Esophagus muscularis mucosa (tissue), 4 donors: ENCODE measurements around the gene RARG. TPM values are rescaled to one million over a fixed set of nuclear protein-coding genes. Genes with fewer than 3 reads are reported as not detected.

Experiments
- DNase-seq: peaks from one replicate; pipeline ENCODE4 v3.0.0-alpha.2; 2017; ENCODE audit errors: extremely low spot score
- H3K27ac ChIP-seq, 4 donors: fragments of 200-600 bp; sonication (generic); replicated peaks in 1 of 4; 1 replicate in 3 of 4; 2 replicates in 1 of 4; pipeline ENCODE4 v1.5.1; 2016 to 2019; ENCODE audit warnings: mild to moderate bottlenecking in 1 of 4
- H3K27me3 ChIP-seq, 4 donors: fragments of 200-600 bp; sonication (generic); one replicate each; pipeline versions ENCODE4 v1.5.1 to v1.6.0; 2016 to 2019
- H3K36me3 ChIP-seq, 4 donors: fragments of 200-600 bp; sonication (generic); one replicate each; pipeline ENCODE4 v1.5.1; 2016 to 2019
- H3K4me1 ChIP-seq, 4 donors: fragments of 200-600 bp; sonication (generic); one replicate each; pipeline ENCODE4 v1.5.1; 2016 to 2019
- H3K4me3 ChIP-seq, 4 donors: fragments of 200-600 bp; sonication (generic); 1 replicate in 2 of 4; 2 replicates in 2 of 4; pipeline ENCODE4 v1.5.1; 2016 to 2019; ENCODE audit warnings: mild to moderate bottlenecking in 4 of 4, moderate library complexity in 1 of 4
- H3K9me3 ChIP-seq, 4 donors: fragments of 200-600 bp; sonication (generic); 1 replicate in 3 of 4; 2 replicates in 1 of 4; pipeline ENCODE4 v1.5.1; 2016 to 2019
- EP300 ChIP-seq: sonication (generic); formaldehyde crosslinking; IDR thresholded peaks from one replicate; pipeline ENCODE4 v1.6.1; 2017; ENCODE audit warnings: antibody characterized with exemption
- POLR2A ChIP-seq: fragments of 450-650 bp; IDR thresholded peaks from one replicate; pipeline ENCODE4 v1.6.1; 2017; ENCODE audit warnings: antibody characterized with exemption, moderate library complexity, mild to moderate bottlenecking, low read depth
- POLR2AphosphoS5 ChIP-seq, 2 donors: sonication (generic); formaldehyde crosslinking; IDR thresholded peaks; one replicate each; pipeline ENCODE4 v1.6.1; 2017; ENCODE audit warnings: antibody characterized with exemption in 2 of 2
- WGBS: methylation state at CpG from one replicate; pipeline ENCODE4 v1.1.5; 2018; 5-methylcytosine and 5-hydroxymethylcytosine counted together
- intact Hi-C: fragments of 100-400 bp; cut with DNase I; formaldehyde crosslinking; loops from one replicate; pipeline ENCODE4 v1.15.1; 2023
- total RNA-seq, 4 donors: library from RNA; depleted of rRNA; stranded (reverse); fragments of >200 nt; gene quantifications; one replicate each; pipeline versions ENCODE4 v1.1.0 to v1.2.1, GENCODE V29; 2016
- TF ChIP-seq, protein P1 (sequence below), 3 experiments: fragments of 200-600 bp in 2 of 3; fragments of 450-650 bp in 1 of 3; sonication (generic) in 2 of 3; IDR thresholded peaks; one replicate each; pipeline ENCODE4 v1.5.1; 2017 to 2019; ENCODE audit warnings: antibody characterized with exemption in 3 of 3, mild to moderate bottlenecking in 2 of 3, moderate library complexity in 1 of 3

Gene RARG
- total RNA-seq, 4 donors from 2014 or later: 10.3 to 26.1 (median 22.9) TPM

DNA sequence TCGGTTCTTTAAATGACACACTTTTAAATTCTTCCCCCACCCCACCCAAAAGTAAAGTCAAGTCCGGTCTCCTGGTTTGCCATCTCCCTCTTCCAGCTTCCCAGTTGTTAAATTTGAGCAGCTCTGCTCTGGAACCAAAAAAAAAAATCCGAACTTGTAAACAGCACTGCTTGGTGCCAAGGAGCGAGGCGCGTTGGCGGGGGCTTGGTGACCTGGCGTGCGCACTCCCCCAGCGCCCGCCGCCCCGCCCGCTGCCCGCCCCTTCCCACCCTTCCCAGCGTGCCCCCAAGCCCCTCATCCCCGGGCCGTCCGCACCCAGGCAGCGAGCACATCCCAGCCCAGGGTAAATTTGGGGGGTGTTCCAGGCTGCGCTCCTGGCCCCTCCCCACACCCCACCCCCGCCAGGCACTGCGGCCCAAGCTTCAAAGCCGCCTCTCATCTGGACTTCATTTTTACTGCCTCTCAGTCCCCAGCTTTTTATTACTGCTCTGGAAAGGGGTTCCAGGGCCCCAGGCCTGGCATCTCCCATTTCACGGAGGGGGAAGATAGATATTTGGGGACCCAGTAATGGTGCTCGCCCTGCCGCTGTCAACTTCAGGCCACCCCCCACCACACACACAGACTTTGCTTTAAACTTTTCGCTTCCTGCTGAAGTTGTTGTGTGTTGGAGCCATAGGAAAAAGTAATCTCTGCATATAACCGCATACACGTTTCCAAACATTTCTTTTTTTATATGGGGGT lies 13.3 kb downstream of the RARG start:
- DNase-seq: no peak
- Histone ChIP-seq H3K36me3 (peaks cover 5 to 23% (median 16%) of the 10 kb centered on the region in 4 donors), H3K27me3 (no peaks in the 10 kb centered on the region), H3K9me3 (no peaks in the 10 kb centered on the region), H3K27ac (peak overlapping the region; percentile 96 to 99 (median 98)), H3K4me3 (peak overlapping the region; percentile 71 to 84 (median 77)), H3K4me1 (peaks cover 75 to 96% (median 95%) of the 10 kb centered on the region in 4 donors)
- WGBS: 34% methylated on average over 13 of the region's 30 CpGs
- intact Hi-C loops: loop anchor here (2.0 kb wide), 1 partner anchor 32 kb away; no protein-coding TSS in a partner anchor
- TF ChIP-seq POLR2A: no peak
- TF ChIP-seq, protein P1, sequence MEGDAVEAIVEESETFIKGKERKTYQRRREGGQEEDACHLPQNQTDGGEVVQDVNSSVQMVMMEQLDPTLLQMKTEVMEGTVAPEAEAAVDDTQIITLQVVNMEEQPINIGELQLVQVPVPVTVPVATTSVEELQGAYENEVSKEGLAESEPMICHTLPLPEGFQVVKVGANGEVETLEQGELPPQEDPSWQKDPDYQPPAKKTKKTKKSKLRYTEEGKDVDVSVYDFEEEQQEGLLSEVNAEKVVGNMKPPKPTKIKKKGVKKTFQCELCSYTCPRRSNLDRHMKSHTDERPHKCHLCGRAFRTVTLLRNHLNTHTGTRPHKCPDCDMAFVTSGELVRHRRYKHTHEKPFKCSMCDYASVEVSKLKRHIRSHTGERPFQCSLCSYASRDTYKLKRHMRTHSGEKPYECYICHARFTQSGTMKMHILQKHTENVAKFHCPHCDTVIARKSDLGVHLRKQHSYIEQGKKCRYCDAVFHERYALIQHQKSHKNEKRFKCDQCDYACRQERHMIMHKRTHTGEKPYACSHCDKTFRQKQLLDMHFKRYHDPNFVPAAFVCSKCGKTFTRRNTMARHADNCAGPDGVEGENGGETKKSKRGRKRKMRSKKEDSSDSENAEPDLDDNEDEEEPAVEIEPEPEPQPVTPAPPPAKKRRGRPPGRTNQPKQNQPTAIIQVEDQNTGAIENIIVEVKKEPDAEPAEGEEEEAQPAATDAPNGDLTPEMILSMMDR (IDR thresholded peaks at IDR 0.05): no peak
- no peak for TF ChIP-seq EP300
- no peak for TF ChIP-seq POLR2AphosphoS5 (IDR thresholded peaks at IDR 0.05)

DNA sequence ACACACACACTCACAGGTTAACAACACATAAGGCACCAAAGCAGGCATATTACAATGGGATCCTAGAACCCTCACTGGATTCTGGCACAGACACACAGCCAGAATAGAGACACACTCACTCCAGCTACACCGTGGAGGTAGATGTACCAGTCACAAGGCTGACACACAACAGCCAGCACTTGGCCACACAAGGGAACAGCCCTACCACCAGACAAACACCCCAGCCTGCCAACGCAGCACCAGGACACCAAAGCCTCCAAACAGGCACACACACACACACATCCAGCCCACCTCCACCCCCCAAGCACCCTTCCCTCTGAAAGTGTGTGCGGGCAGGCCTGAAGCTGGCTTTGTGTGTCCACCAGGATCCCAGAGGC lies 14.1 kb downstream of the RARG start:
- DNase-seq: no peak
- Histone ChIP-seq H3K27me3 (no peaks in the 10 kb centered on the region), H3K9me3 (no peaks in the 10 kb centered on the region), H3K4me3 (peak overlapping the region; percentile 71 to 84 (median 77)), H3K4me1 (peaks cover 75 to 96% (median 93%) of the 10 kb centered on the region in 4 donors), H3K36me3 (peaks cover 11 to 31% (median 23%) of the 10 kb centered on the region in 4 donors), H3K27ac (peak overlapping the region; percentile 96 to 99 (median 98))
- no peak for TF ChIP-seq POLR2AphosphoS5 (IDR thresholded peaks at IDR 0.05)
- TF ChIP-seq POLR2A: no peak
- TF ChIP-seq EP300: no peak
- TF ChIP-seq, protein P1 (IDR thresholded peaks at IDR 0.05): no peak
- WGBS: 47% methylated on average over 3 of the region's 3 CpGs
- intact Hi-C loops: loop anchor here (2.0 kb wide), 1 partner anchor 33 kb away; no protein-coding TSS in a partner anchor

DNA sequence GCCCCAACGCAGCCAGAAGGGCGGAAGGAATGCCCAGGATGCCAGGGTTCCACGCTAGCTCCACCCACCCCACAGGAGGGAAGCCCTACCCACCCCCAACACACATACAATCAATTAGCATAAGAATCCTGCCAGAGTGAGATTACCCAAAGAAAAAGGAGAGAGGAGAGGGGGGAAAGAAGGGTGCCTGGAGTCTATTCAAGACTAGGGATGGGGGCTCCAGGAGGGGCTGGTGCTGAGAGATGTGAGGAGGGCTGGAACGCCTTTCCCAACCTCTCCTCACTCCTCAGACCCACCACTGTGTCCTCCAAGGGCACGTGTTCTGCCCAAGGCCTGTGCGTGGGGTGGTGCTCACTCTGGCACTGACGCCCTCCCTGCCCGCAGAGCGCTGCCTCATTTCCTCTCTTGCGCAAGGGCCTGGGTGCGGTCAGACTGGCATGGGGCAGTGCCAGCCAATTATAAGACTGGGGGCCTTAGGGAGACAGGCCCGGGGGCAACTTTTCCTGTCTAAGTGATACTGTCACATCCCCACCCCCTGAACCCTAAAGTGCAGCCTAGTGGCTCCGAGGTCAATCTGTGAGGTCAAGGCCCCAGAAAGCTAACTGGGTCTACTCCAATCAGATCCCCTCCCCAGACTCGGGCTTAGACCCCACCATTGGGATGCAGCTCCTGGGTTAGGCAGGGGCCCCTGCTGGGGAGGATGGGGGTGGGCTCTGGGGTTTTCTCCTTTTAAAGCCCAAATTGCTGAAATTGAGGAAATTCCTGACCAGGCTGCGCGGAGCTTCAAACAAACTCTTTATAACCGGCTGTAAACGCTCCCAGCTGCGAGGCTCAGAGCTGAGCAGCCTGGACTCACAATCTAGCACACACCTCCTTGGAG lies 14.7 kb downstream of the RARG start:
- Histone ChIP-seq H3K4me1 (peaks cover 69 to 91% (median 87%) of the 10 kb centered on the region in 4 donors), H3K27ac (peak overlapping the region; percentile 96 to 99 (median 98)), H3K9me3 (no peaks in the 10 kb centered on the region), H3K27me3 (no peaks in the 10 kb centered on the region), H3K36me3 (peaks cover 16 to 37% (median 30%) of the 10 kb centered on the region in 4 donors), H3K4me3 (peak overlapping the region; percentile 71 to 84 (median 77))
- TF ChIP-seq, protein P1 (IDR thresholded peaks at IDR 0.05): no peak
- TF ChIP-seq POLR2AphosphoS5 (IDR thresholded peaks at IDR 0.05): peak; percentile 36 to 62
- no peak for TF ChIP-seq EP300
- intact Hi-C loops: no loop called here
- no peak for DNase-seq
- WGBS: 59% methylated on average over 13 of the region's 19 CpGs

DNA sequence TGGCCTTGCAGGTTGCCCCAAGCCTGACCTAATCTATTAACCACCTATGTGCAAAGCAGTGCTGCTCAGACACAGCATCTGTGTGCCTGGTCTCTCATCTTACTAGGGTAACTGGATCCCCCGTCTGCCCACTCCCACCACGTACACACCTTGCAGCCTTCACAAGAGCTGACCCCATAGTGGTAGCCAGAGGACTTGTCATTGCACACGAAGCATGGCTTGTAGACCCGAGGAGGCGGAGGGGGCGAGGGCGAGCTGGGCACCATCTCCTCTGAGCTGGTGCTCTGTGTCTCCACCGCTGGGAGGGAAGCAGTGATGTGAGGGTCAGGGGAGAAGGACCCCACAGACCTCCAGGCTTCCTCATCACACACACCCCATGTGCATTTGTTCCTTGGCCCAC lies 16.5 kb downstream of the RARG start:
- no peaks in the 10 kb centered on the region for H3K27me3 ChIP-seq
- H3K4me3 ChIP-seq: no peak overlapping the region
- 85% methylated on average over 7 of the region's 8 CpGs for WGBS
- peak overlapping the region; percentile 37 to 99 (median 80) for H3K27ac ChIP-seq
- H3K4me1 ChIP-seq: peaks cover 64 to 75% (median 73%) of the 10 kb centered on the region in 4 donors
- H3K36me3 ChIP-seq: peaks cover 34 to 55% (median 48%) of the 10 kb centered on the region in 4 donors
- TF ChIP-seq EP300 (no peak), POLR2A (no peak), POLR2AphosphoS5 (IDR thresholded peaks at IDR 0.05) (no peak)
- TF ChIP-seq, protein P1 (IDR thresholded peaks at IDR 0.05): no peak
- DNase-seq: no peak
- intact Hi-C loops: no loop called here
- H3K9me3 ChIP-seq: no peaks in the 10 kb centered on the region
